WTC11 (cell line): ENCODE measurements around the gene RIMBP2.

Experiments
- CTCF ChIP-seq: fragments of 200-600 bp; IDR thresholded peaks from 2 replicates; pipeline ENCODE4 v1.8.0; 2022; ENCODE audit warnings: antibody characterized with exemption
- E2F5 ChIP-seq: sonication (generic); formaldehyde crosslinking; IDR thresholded peaks from 2 replicates; pipeline ENCODE4 v1.8.1; 2022; ENCODE audit warnings: mild to moderate bottlenecking, moderate library complexity, missing genetic modification reagents
- GABPB1 ChIP-seq: sonication (generic); formaldehyde crosslinking; IDR thresholded peaks from 2 replicates; pipeline ENCODE4 v1.8.1; 2023; ENCODE audit warnings: mild to moderate bottlenecking, missing genetic modification reagents
- JUN ChIP-seq: sonication (generic); formaldehyde crosslinking; IDR thresholded peaks from 2 replicates; pipeline ENCODE4 v1.8.0; 2023; ENCODE audit warnings: mild to moderate bottlenecking, missing genetic modification reagents

GRCh38 chr12:130661059-130661458 lies 55.0 kb downstream of the RIMBP2 start:
- no peak for TF ChIP-seq JUN (CRISPR knock-in tag)
- TF ChIP-seq CTCF = no peak
- no peak for TF ChIP-seq E2F5 (CRISPR knock-in tag)
- TF ChIP-seq GABPB1 = no peak
